AG04450 (cell line): ENCODE measurements around the gene UACA. TPM values are rescaled to one million over a fixed set of nuclear protein-coding genes. Genes with fewer than 3 reads are reported as not detected.

Experiments used
- CTCF ChIA-PET: fragments of 300-600, 350-600 bp; formaldehyde crosslinking; extraction: SDS; loops from one replicate; lab custom pipeline; 2022; ENCODE audit warnings: antibody characterized with exemption, inconsistent platforms; lab: Charles Lee
- POLR2A ChIA-PET: fragments of 350-600 bp; formaldehyde crosslinking; extraction: SDS; loops from one replicate; lab custom pipeline; 2021; ENCODE audit warnings: antibody characterized with exemption, inconsistent platforms; lab: Yijun Ruan, JAX
- DNase-seq: peaks from one replicate; pipeline ENCODE4 v3.0.0-alpha.2; 2011; ENCODE audit warnings: low read depth, low spot score
- H3K27ac ChIP-seq: one replicate; pipeline ENCODE4 v1.5.1; 2012; ENCODE audit warnings: low read depth, low read length, control low read depth
- H3K27me3 ChIP-seq: one replicate; pipeline ENCODE4 v1.6.0; 2012; ENCODE audit warnings: low read length; ENCODE audit not compliant: control insufficient read depth, insufficient read depth
- H3K4me3 ChIP-seq: 2 replicates; pipeline ENCODE4 v1.5.1; 2011; ENCODE audit warnings: mild to moderate bottlenecking, low read depth, low read length, control low read depth
- H3K9me3 ChIP-seq: 2 replicates; pipeline ENCODE4 v1.5.1; 2012; ENCODE audit warnings: low read length; ENCODE audit not compliant: control insufficient read depth, insufficient read depth
- polyA plus RNA-seq: library from polyadenylated mRNA; depleted of rRNA; stranded (reverse); fragments of >200 nt; gene quantifications from 2 replicates; pipeline ENCODE4 v1.2.3, GENCODE V29; 2011
- TF ChIP-seq, protein P1 (sequence below): IDR thresholded peaks from 2 replicates; pipeline ENCODE4 v1.5.1; 2011; ENCODE audit warnings: low read depth, low read length, control low read depth, inconsistent platforms

UACA gene
- polyA plus RNA-seq, 1 experiment: 134 TPM

DNA sequence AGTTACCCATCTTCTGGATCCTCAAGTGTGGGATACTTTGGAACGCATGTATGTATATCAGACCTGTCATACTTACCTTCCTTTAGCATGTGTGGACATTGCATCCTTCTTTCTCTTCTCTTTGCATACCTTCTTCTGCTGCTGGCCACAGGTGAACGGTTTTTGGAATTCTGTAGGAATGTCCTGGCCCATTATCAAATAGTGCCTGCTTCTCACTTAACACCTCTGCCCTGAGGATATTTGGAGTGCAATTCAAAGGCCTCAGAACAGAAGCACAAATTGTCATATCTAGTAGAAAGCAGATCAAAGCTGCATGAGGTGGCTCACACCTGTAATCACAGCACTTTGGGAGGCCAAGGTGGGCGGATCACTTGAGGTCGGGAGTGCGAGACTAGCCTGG, 34.1 kb upstream of the UACA start:
- Histone ChIP-seq H3K27ac (no peak overlapping the region), H3K4me3 (no peak overlapping the region), H3K9me3 (no peaks in the 10 kb centered on the region; the same call in 1 of the 2 replicates), H3K27me3 (no peaks in the 10 kb centered on the region)
- ChIA-PET CTCF (interaction anchor here (1.2 to 1.4 kb wide), 2 partner anchors 14 to 75 kb away, joined by 3 to 5 read pairs; no protein-coding TSS in a partner anchor), POLR2A (no interaction called here)
- TF ChIP-seq, protein P1, sequence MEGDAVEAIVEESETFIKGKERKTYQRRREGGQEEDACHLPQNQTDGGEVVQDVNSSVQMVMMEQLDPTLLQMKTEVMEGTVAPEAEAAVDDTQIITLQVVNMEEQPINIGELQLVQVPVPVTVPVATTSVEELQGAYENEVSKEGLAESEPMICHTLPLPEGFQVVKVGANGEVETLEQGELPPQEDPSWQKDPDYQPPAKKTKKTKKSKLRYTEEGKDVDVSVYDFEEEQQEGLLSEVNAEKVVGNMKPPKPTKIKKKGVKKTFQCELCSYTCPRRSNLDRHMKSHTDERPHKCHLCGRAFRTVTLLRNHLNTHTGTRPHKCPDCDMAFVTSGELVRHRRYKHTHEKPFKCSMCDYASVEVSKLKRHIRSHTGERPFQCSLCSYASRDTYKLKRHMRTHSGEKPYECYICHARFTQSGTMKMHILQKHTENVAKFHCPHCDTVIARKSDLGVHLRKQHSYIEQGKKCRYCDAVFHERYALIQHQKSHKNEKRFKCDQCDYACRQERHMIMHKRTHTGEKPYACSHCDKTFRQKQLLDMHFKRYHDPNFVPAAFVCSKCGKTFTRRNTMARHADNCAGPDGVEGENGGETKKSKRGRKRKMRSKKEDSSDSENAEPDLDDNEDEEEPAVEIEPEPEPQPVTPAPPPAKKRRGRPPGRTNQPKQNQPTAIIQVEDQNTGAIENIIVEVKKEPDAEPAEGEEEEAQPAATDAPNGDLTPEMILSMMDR: no peak
- DNase-seq: no peak

DNA sequence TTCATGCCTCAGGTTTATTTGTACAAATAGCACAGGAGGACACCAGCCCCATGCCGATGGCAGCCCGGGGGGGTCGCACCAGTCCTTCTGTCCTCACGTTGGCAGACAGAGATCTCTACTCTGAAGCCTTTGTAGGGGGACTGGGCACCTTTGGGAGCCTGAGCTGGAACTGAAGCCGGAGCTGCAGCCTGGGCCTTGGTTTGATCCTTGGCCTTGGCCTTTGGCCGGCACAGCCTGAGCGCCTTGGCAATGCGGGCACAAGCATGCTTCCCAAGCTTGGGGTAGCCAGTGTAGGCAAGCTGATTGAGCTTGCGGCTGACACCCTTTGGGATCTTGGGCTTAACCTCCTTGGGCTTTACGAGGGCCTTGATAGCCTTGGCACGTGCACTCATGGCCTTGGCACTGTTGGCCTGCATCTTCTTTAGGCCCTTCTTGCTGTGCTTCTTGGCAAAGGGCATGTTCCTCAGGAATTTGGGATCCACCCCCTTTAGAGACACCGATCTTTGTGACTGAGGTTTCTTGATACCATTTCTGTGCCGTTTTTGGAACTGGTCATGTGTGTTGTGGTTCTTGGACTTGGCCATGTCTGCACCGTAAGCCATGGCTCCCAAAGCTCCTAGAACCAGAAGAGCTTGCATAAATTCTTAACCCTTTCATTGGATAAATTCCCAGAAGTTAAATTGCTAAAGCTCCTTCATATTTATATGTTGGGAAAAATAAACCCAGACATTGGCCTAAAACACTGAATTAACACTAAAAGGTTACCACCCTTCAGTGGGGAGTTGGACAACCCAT, 33.4 kb upstream of the UACA start:
- no peak overlapping the region for H3K4me3 ChIP-seq
- ChIA-PET POLR2A (no interaction called here), CTCF (interaction anchor here (0.6 to 2.5 kb wide), 3 partner anchors 15 to 145 kb away, joined by 3 to 14 read pairs (median 3); no protein-coding TSS in a partner anchor)
- no peak for DNase-seq
- H3K9me3 ChIP-seq: no peaks in the 10 kb centered on the region; the same call in 1 of the 2 replicates
- H3K27ac ChIP-seq: no peak overlapping the region
- no peaks in the 10 kb centered on the region for H3K27me3 ChIP-seq
- TF ChIP-seq, protein P1: no peak

DNA sequence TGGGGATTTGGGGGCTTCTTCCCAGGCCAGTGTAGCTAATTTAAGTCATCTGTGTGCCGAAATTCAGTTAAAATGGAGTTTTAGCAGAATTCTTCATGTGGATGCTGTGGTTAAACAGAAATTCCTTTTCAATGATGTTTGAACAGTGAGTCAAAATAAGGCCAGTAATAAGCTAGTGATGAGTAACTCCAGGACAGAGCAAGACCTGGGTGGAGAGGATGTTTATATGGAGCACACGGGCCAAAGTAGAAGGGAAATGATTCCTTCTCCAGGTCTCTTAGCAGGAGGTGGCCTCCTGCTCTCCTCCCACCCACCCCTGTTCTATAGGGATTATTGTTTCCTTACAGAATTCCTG, 31.9 kb upstream of the UACA start:
- Histone ChIP-seq H3K27me3 (no peaks in the 10 kb centered on the region), H3K9me3 (no peaks in the 10 kb centered on the region; the same call in 1 of the 2 replicates), H3K27ac (peak overlapping the region; percentile 98), H3K4me3 (peak overlapping the region; percentile 30)
- peak; percentile 87 for DNase-seq
- ChIA-PET POLR2A (interaction anchor here (0.7 to 1.4 kb wide), 5 partner anchors 12 to 301 kb away, joined by 3 to 11 read pairs (median 4); no protein-coding TSS in a partner anchor), CTCF (interaction anchor here (2.5 kb wide), 1 partner anchor 17 kb away, joined by 14 read pairs; no protein-coding TSS in a partner anchor)
- TF ChIP-seq, protein P1: no peak

DNA sequence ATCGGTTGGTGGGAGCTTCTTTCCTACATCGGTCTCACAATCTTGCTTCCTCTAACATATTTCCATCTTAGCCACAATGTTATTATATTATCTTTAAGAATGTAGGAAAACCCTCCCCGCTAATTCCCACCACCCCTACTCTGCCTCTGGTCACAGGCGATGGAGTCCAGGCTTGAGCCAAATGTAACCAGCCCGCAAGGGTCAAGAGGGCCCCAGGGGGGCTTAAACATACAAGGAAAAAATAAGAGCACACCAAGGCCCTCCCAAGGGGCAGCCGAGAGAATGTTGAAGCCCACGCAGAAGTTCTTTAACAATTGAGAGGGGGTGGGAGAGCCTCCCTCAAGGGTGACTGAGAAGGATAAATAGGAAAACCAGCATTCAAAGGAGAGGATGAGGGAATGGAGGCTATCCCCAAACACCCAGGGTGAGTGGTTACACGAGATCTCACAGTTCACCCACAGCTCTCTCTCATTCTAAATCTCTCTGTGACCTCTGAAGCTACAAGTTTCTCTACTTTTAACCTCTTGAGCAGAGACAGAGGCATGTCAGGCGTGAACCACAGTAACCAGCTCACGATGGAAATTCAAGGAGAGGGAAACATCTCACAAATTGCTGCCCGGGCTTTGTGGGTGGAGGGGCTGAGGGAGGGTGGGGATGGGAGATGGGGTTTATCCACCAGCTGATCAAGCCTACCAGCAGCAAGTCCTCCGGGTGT, 31.4 kb upstream of the UACA start:
- ChIA-PET CTCF (interaction anchor here (0.7 to 2.5 kb wide), 3 partner anchors 17 to 72 kb away, joined by 3 to 14 read pairs (median 4); no protein-coding TSS in a partner anchor), POLR2A (interaction anchor here (0.7 to 1.4 kb wide), 4 partner anchors 11 to 65 kb away, joined by 3 to 5 read pairs (median 4); no protein-coding TSS in a partner anchor)
- no peaks in the 10 kb centered on the region; the same call in 1 of the 2 replicates for H3K9me3 ChIP-seq
- no peaks in the 10 kb centered on the region for H3K27me3 ChIP-seq
- H3K4me3 ChIP-seq: peak overlapping the region; percentile 30
- DNase-seq: no peak
- TF ChIP-seq, protein P1: no peak
- H3K27ac ChIP-seq: peak overlapping the region; percentile 98
